GM19468 (cell line): ENCODE data around the gene ABHD4.
"Not testable (repeated sequence)": the region's sequence is repeated elsewhere in the genome, so short reads cannot be mapped to it uniquely, and the experiment has no call there.

Experiments used
- ATAC-seq: cut with Tn5 transposase; IDR thresholded peaks from one replicate; pipeline ENCODE4 v1.9.1; 2021; ENCODE audit warnings: mild to moderate bottlenecking, moderate library complexity, moderate number of reproducible peaks; ENCODE audit not compliant: unreplicated experiment; ENCODE audit errors: extremely low read depth

ABHD4 gene

DNA sequence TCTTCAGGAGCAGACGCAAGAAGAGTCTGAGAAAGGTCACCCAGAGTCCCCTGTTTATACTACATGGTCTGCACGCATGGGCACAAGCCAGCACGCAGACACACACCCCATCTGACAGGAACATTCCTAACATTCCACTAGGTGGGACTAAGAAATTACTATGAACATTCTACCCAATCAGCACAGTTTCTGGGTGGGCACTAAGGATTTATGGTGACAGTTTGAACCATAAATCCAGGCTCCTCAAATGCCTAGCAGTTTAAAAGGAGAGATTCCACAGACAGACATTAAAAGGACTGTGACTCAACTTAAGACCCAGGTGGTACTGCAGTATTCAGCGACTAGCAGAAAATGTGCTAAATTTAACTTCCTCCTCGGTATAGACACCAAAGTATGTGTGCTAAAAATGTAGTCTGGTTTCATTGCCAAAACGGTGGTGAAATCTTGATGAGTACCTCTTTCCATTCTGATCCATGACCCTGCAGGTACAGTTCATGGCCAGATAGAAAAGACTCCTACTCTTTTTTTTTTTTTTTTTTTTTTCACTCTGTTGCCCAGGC lies 16.2 kb downstream of the ABHD4 start:
- no peak for ATAC-seq

GRCh38 chr14:22615765-22616164 lies 17.7 kb downstream of the ABHD4 start:
- not testable (repeated sequence) for ATAC-seq

GRCh38 chr14:22622255-22622654 lies 24.2 kb downstream of the ABHD4 start:
- ATAC-seq: no peak

- no peak for ATAC-seq
Observed at GRCh38 chr14:22623047-22623446, 24.9 kb downstream of the ABHD4 start.

GRCh38 chr14:22626590-22626989 lies 28.5 kb downstream of the ABHD4 start:
- ATAC-seq: no peak

- no peak for ATAC-seq
Observed at GRCh38 chr14:22627506-22628263, 29.6 kb downstream of the ABHD4 start.

DNA sequence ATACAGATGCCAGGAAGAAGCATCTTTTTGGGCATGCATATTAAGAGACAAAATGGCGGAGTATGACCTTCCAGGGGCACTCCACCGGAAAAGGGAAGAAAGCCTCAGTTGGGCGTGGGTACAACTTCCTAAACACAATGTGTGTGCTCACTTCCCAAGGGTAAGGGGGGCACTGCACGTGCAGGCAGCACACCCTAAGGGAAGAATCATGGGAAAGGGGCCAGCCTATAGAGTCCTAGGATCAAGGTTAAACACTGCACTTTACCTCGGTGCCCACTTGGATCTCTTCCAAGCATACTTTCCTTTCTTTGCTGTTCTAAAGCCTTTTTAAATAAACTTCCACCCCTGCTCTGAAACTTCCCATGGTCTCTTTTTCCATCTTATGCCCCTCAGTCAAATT lies 31.3 kb downstream of the ABHD4 start:
- no peak for ATAC-seq

DNA sequence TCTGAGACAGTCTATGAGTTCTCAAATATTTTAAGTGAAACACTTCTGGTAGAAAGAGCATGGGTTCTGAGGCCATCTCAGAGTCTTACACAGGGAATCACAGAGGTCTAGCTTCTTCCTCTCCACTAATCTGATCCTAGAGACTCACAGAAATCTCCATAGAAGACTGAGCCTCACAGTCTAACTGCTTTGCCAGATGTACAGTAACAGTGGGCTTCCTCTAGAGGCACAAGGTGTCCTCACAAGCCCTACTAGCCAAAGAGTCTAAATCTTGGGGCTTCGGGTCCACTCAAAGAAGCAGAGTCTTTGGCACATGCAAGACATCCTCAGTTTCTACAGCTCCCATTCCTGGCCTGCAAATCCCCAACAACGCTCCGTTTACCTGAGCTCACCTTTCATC lies 32.0 kb downstream of the ABHD4 start:
- ATAC-seq: no peak

DNA sequence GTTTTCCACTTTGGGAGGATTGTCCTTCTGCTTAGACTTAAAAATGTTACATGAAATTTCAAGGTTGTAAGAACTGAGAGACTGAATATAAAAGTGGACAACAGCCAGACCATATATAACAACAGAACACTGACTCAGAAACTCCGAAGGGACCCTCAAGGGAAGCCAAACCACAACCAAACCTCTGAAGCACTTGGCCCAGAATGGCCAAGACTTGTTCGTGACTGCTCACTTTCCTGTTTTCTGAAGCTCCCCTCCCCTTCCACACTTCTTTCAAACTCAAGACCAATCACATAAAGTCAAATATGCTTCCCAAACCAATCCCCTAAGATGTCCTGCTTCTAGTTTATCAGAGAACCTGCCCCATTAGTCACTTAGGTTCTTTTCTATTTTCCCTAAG lies 32.4 kb downstream of the ABHD4 start:
- no peak for ATAC-seq

- ATAC-seq: no peak
Observed at GRCh38 chr14:22634233-22634900, 36.3 kb downstream of the ABHD4 start.

DNA sequence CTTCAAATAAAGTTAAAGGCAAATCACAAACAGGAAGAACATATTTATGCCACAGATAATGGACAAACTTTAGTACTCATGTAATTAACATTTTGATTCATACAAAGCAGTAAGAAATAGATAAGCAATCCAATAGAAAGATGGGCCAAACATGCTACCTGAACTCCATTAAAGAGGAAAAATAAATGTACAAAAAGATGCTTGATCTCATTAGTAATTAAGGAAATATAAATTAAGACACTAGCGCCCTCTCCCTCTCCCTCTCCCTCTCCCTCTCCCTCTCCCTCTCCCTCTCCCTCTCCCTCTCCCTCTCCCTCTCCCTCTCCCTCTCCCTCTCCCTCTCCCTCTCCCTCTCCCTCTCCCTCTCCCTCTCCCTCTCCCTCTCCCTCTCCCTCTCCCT lies 37.9 kb downstream of the ABHD4 start:
- ATAC-seq: not testable (repeated sequence)

DNA sequence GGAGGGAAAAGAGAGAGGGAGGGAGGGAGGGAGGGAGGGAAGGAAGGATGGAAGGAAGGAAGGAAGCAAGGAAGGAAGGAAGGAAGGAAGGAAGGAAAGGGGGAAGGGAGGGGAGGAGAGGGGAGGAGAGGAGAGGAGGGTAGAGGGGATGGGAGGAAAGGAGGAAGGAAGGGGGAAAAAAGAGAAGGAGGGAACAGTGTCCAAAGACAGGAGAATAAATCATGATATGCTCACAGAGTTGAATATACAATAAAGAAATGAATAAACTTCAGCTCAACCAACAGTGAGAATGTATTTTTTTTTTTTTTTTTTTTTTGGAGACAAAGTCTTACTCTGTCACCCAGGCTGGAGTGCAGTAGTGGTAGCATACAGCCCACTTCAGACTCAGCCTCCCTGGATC lies 42.1 kb downstream of the ABHD4 start:
- no peak for ATAC-seq

DNA sequence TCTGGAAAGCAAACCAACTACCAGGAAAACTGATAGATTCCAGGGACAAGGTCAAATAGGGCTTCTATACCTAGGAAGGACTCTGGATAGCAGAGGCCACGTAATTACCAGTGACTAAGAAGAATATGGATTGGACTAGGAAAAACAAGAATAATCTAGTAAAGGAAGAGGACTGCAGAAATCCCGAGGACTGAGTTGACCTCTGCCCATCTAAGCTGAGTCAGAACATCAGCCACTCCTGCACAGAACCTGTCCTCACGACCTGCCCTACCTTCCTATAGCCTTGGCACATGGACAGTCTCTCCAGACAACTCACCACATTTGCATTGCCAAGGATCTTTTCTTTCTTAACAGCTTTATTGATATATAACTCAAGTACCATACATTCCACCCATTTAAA lies 43.7 kb downstream of the ABHD4 start:
- no peak for ATAC-seq

- ATAC-seq: no peak
Observed at GRCh38 chr14:22644305-22644635, 46.2 kb downstream of the ABHD4 start, which contains the start of gene OR6J1. OR6J1 (minus strand) TSS chr14:22644352; CDS start chr14:22634811, 9,541 bp downstream.

DNA sequence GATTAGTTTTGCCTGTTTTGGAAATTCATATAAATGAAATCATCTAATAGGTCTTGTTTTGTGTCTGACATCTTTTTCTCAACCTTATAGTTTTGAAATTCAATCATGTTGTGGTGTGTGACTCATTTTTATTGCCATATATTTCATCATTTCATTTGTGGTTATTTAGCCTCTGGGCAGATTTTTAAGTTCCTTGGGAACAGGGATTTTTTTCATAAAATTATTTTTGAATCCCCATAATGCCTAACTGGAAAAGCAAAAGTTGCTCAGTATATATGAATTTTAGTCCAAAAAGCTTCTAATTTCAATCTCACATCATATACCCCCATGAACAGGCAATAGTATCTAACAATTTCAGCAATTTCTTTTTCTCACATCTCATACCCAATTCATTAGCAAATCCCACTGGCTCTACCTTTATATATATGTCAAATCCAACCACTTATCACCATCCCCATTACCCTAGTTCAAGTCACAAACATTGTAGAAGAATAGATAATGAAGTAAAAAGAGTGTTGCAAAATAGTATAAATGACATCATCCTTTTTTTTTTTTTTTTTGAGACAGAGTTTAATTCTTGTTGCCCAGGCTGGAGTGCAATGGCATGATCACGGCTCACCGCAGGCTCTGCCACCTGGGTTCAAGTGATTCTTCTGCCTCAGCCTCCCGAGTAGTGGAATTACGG lies 48.6 kb downstream of the ABHD4 start:
- ATAC-seq: no peak

DNA sequence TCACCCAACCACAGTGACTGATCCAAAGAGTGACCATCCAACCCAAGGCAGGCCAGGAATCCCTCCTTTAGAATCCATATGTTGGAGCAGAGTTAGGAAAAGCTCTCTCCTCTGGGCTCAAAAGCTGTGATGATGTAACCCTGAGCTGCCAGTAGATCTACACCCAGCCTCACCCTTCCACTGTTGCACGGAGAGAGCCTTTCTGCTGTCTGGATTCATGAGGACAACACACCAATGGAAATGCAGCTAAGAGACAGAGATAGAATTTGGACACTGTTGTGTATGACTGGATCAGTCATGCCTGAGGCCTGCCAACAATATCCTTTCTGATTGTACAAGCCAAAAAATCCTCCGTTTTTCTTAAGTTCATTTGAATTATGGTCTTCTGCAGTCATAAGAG lies 50.4 kb downstream of the ABHD4 start:
- no peak for ATAC-seq

DNA sequence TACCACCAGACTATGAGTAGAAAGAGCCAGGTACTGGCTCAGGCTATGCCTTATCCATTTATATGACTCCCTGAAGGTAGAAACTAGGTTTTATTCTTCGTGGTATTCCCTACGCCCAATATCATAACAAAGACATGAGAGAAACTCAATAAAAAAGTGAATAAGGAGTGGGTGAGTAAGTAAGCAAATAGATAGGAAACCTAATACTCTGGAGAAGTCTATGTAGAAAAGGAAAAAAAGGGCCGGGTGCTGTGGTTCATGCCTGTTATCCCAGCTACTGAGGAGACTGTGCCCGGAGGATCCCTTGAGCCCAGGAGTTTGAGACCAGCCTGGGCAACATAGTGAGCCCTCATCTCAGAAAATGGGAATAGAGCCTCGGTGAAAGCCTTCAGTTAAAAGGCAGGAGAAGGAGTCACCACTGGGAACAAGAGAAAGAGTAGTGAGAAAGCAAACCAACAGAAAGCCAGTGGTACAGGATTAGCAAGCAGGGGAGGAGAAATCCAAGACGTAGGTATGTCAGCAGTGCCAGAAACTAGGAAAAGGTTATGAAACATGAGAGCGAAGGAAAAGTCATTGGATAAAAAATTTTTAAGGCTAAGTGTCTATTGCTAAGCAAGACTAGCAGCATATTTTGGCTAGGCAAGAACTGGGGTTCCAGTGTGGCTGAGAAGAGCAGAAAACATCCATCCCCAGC lies 52.1 kb downstream of the ABHD4 start:
- ATAC-seq: no peak

GRCh38 chr14:22650960-22651521 lies 52.9 kb downstream of the ABHD4 start:
- no peak for ATAC-seq

GRCh38 chr14:22651586-22651985 lies 53.5 kb downstream of the ABHD4 start:
- no peak for ATAC-seq

DNA sequence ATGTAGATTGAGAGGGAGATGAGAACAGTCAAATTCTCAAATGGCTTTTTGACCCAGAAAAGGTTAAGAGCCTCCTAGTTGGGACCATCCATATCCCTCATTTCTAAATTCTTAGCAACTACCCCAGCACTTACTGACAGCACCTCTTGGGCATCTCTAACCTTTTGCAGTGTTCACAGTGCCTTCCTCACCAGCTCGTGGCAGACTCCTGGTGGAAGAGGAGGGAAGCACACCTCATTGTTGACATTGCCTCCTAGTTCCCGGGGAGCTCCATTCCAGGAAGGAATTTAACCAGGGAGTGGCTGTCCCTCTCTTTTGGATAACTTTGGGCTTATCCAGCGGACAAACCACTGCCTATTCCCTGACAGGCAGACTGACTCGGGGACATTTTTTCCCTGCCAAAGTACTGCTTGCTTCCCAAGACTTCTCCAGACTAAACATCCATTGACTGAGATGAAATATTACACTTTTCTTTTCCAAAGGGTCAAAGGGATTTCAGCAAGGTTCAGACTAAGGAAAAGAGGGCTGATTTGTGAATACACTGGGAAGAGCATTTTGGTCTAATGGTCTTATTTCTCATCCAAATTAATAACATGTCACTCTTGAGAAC lies 55.0 kb downstream of the ABHD4 start:
- no peak for ATAC-seq
